ENCODE results near the gene MRPL23. TPM values are rescaled to one million over a fixed set of nuclear protein-coding genes. Genes with fewer than 3 reads are reported as not detected.

MRPL23 gene
- total RNA-seq, 3 donors from 2014 or later (not counting 1 experiment from before 2014, with no cell fraction given), result 31.2 to 35.4 (median 32.8) TPM

DNA sequence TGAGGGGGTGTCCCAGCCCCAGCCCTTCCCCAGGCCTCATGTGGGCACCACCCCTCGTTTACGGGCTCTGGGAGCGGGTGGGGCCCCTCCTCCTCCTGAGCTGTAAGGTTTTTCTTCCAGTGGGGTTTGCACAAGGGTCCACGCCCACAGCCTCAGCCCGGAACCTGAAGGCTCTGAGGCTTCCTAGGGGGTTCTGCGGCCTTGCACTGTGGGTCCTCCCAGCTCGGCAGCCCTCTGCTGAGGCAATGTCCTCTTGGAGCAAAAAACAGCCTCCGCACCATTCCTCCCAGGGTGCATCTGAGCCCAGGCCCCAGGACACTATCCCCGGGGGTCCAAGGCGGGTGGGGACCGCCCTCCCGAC is 36.4 kb downstream of the MRPL23 start:
- Histone ChIP-seq H3K36me3 (ENCODE audit: control insufficient read depth, insufficient read depth, low read length) (no peaks in the 10 kb centered on the region), H3K4me1 (ENCODE audit: control insufficient read depth, insufficient read depth, low read length) (no peaks in the 10 kb centered on the region), H3K27me3 (ENCODE audit: control insufficient read depth, insufficient read depth, low read length) (no peaks in the 10 kb centered on the region), H3K9me3 (ENCODE audit: control insufficient read depth, insufficient read depth, low read length) (no peaks in the 10 kb centered on the region), H3K27ac (ENCODE audit: low read length) (no peak overlapping the region), H3K4me3 (ENCODE audit: low read length) (no peak overlapping the region)
- no peak overlapping the region for H3K27ac Mint-ChIP-seq
- no peaks in the 10 kb centered on the region for H3K27me3 Mint-ChIP-seq (ENCODE audit: low read depth in 2 of 2)
- H3K4me3 Mint-ChIP-seq, result no peak overlapping the region
- H3K9me3 Mint-ChIP-seq, result no peaks in the 10 kb centered on the region
- intact Hi-C loops (cut with micrococcal nuclease), result no loop called here
- no peak for DNase-seq
- H3K4me1 Mint-ChIP-seq, result no peaks in the 10 kb centered on the region
- WGBS (ENCODE audit: insufficient coverage), result 88% methylated on average over 8 of the region's 12 CpGs
- no peak for ATAC-seq
- no peak for TF ChIP-seq CTCF (IDR thresholded peaks at IDR 0.05)
- no peaks in the 10 kb centered on the region for H3K36me3 Mint-ChIP-seq

GRCh38 chr11:1987024-1987423 is 39.9 kb downstream of the MRPL23 start:
- intact Hi-C loops (cut with micrococcal nuclease), result no loop called here

GRCh38 chr11:1988174-1988573 is 41.0 kb downstream of the MRPL23 start:
- DNase-seq, result no peak
- no peak overlapping the region for H3K27ac Mint-ChIP-seq
- TF ChIP-seq CTCF (IDR thresholded peaks at IDR 0.05), result no peak
- Histone ChIP-seq H3K4me1 (ENCODE audit: control insufficient read depth, insufficient read depth, low read length) (no peaks in the 10 kb centered on the region), H3K27ac (ENCODE audit: low read length) (no peak overlapping the region), H3K36me3 (ENCODE audit: control insufficient read depth, insufficient read depth, low read length) (no peaks in the 10 kb centered on the region), H3K4me3 (ENCODE audit: low read length) (no peak overlapping the region), H3K27me3 (ENCODE audit: control insufficient read depth, insufficient read depth, low read length) (no peaks in the 10 kb centered on the region), H3K9me3 (ENCODE audit: control insufficient read depth, insufficient read depth, low read length) (no peaks in the 10 kb centered on the region)
- no peak for ATAC-seq
- no CpG with 5 or more reads among the region's 11 CpGs for WGBS (ENCODE audit: insufficient coverage)
- no peak overlapping the region for H3K4me3 Mint-ChIP-seq
- H3K9me3 Mint-ChIP-seq, result no peaks in the 10 kb centered on the region
- H3K36me3 Mint-ChIP-seq, result no peaks in the 10 kb centered on the region
- peaks cover 0 to 2% of the 10 kb centered on the region in 2 donors for H3K27me3 Mint-ChIP-seq (ENCODE audit: low read depth in 2 of 2)
- no peaks in the 10 kb centered on the region for H3K4me1 Mint-ChIP-seq
- intact Hi-C loops (cut with micrococcal nuclease), result no loop called here

More at GRCh38 chr11:1987024-1987423, 39.9 kb downstream of the MRPL23 start:
- no peak for TF ChIP-seq CTCF (IDR thresholded peaks at IDR 0.05)
- no peaks in the 10 kb centered on the region for H3K4me1 ChIP-seq (ENCODE audit: control insufficient read depth, insufficient read depth, low read length)
- Mint-ChIP-seq H3K4me1 (no peaks in the 10 kb centered on the region), H3K27me3 (ENCODE audit: low read depth in 2 of 2) (peaks cover 0 to 2% of the 10 kb centered on the region in 2 donors), H3K9me3 (no peaks in the 10 kb centered on the region), H3K27ac (no peak overlapping the region), H3K4me3 (no peak overlapping the region), H3K36me3 (no peaks in the 10 kb centered on the region)
- no peak overlapping the region for H3K27ac ChIP-seq (ENCODE audit: low read length)
- ATAC-seq, result no peak
- no peak overlapping the region for H3K4me3 ChIP-seq (ENCODE audit: low read length)
- no peaks in the 10 kb centered on the region for H3K27me3 ChIP-seq (ENCODE audit: control insufficient read depth, insufficient read depth, low read length)
- no CpG with 5 or more reads among the region's 6 CpGs for WGBS (ENCODE audit: insufficient coverage)
- H3K36me3 ChIP-seq (ENCODE audit: control insufficient read depth, insufficient read depth, low read length), result no peaks in the 10 kb centered on the region
- no peaks in the 10 kb centered on the region for H3K9me3 ChIP-seq (ENCODE audit: control insufficient read depth, insufficient read depth, low read length)
- DNase-seq, result no peak

- Histone ChIP-seq H3K27ac (ENCODE audit: low read length) (no peak overlapping the region), H3K27me3 (ENCODE audit: control insufficient read depth, insufficient read depth, low read length) (no peaks in the 10 kb centered on the region), H3K4me3 (ENCODE audit: low read length) (no peak overlapping the region), H3K9me3 (ENCODE audit: control insufficient read depth, insufficient read depth, low read length) (no peaks in the 10 kb centered on the region), H3K36me3 (ENCODE audit: control insufficient read depth, insufficient read depth, low read length) (no peaks in the 10 kb centered on the region), H3K4me1 (ENCODE audit: control insufficient read depth, insufficient read depth, low read length) (no peaks in the 10 kb centered on the region)
- Mint-ChIP-seq H3K9me3 (no peaks in the 10 kb centered on the region), H3K36me3 (no peaks in the 10 kb centered on the region), H3K27me3 (ENCODE audit: low read depth in 2 of 2) (peaks cover 0 to 2% of the 10 kb centered on the region in 2 donors), H3K4me3 (no peak overlapping the region), H3K27ac (no peak overlapping the region), H3K4me1 (no peaks in the 10 kb centered on the region)
- ATAC-seq (no peak), DNase-seq (no peak)
- intact Hi-C loops (cut with micrococcal nuclease), result no loop called here
- 89% methylated on average over 7 of the region's 24 CpGs for WGBS (ENCODE audit: insufficient coverage)
- no peak for TF ChIP-seq CTCF (IDR thresholded peaks at IDR 0.05)
These were observed 41.7 kb downstream of the MRPL23 start for GRCh38 chr11:1988667-1989317.

Measured in natural killer cell (primary cell).